ENCODE data around the gene PTCD2.
"Not testable (repeated sequence)": the region's sequence is repeated elsewhere in the genome, so short reads cannot be mapped to it uniquely, and the experiment has no call there.

The PTCD2 gene

DNA sequence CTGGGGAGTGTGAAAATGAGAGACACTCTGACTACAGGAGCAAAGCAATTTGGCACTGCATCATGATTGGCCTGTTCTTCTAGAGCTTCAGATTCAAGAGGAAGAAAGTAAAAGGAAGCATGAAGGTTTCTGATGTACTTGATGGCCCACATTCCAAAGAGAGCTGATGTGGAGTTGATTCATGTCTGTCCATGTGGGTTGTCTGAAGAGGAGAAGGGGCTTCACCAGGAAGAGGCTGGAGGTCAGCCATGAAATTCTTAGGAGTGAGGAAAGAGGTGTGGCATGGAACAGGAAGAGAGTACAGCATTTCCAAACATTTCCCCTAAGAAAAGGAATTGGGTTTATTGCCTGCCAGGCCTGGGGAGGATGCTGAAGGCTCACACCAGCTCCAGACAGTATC is 70.7 kb downstream of the PTCD2 start:
- H3K36me3 ChIP-seq (ENCODE audit: control insufficient read depth, insufficient read depth, low read length): no peaks in the 10 kb centered on the region
- H3K9me3 ChIP-seq (ENCODE audit: control insufficient read depth, insufficient read depth, low read length): no peaks in the 10 kb centered on the region
- H3K9ac ChIP-seq (ENCODE audit: low read depth, low read length): no peak overlapping the region
- H3K27me3 ChIP-seq (ENCODE audit: control insufficient read depth, insufficient read depth, low read length): no peaks in the 10 kb centered on the region
- H3K4me3 ChIP-seq (ENCODE audit: low read depth, low read length): no peak overlapping the region
- H3K4me1 ChIP-seq (ENCODE audit: control insufficient read depth, insufficient read depth, low read length): no peaks in the 10 kb centered on the region

DNA sequence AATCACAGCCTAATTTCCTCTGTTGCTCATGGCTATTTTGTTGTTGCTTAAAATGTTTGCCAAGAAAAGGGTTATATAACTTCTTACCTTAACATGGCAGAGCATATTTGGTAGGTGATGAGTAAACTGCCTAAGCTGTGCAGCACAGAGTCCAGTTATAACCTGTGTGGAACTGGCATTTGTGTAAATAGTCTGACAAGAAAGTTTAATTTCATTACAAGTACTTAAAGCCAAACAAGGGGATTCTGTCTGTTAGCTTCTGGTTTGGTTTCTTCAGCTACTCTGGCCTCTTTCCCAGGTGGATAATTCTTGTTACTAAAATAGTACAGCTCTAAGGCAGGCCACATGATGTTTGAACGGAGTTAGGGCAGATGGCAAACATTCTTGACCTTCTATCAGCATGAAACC is 72.2 kb downstream of the PTCD2 start:
- no peak overlapping the region for H3K4me3 ChIP-seq (ENCODE audit: low read depth, low read length)
- no peak overlapping the region for H3K9ac ChIP-seq (ENCODE audit: low read depth, low read length)
- H3K36me3 ChIP-seq (ENCODE audit: control insufficient read depth, insufficient read depth, low read length): no peaks in the 10 kb centered on the region
- no peaks in the 10 kb centered on the region for H3K27me3 ChIP-seq (ENCODE audit: control insufficient read depth, insufficient read depth, low read length)
- no peaks in the 10 kb centered on the region for H3K4me1 ChIP-seq (ENCODE audit: control insufficient read depth, insufficient read depth, low read length)
- H3K9me3 ChIP-seq (ENCODE audit: control insufficient read depth, insufficient read depth, low read length): no peaks in the 10 kb centered on the region

DNA sequence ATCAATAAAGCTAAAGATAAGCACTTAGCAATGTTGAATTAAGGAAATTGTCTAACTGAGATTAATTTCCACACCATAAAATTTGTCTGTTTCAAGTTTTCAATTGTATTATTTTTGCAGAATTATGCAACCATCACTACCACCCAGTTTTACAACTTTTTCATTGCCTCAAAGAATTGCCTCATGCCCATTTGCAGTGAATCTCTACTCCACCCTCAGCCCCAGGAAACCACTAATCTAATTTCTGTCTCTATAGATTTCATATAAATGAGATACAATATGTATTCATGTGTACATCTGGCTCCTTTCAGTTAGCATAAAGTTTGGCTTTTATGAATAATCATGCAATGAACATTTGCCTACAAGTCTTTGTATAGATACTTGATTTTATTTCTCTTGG is 72.9 kb downstream of the PTCD2 start:
- Histone ChIP-seq H3K27me3 (ENCODE audit: control insufficient read depth, insufficient read depth, low read length) (no peaks in the 10 kb centered on the region), H3K36me3 (ENCODE audit: control insufficient read depth, insufficient read depth, low read length) (no peaks in the 10 kb centered on the region), H3K9ac (ENCODE audit: low read depth, low read length) (no peak overlapping the region), H3K9me3 (ENCODE audit: control insufficient read depth, insufficient read depth, low read length) (no peaks in the 10 kb centered on the region), H3K4me1 (ENCODE audit: control insufficient read depth, insufficient read depth, low read length) (no peaks in the 10 kb centered on the region), H3K4me3 (ENCODE audit: low read depth, low read length) (no peak overlapping the region)

DNA sequence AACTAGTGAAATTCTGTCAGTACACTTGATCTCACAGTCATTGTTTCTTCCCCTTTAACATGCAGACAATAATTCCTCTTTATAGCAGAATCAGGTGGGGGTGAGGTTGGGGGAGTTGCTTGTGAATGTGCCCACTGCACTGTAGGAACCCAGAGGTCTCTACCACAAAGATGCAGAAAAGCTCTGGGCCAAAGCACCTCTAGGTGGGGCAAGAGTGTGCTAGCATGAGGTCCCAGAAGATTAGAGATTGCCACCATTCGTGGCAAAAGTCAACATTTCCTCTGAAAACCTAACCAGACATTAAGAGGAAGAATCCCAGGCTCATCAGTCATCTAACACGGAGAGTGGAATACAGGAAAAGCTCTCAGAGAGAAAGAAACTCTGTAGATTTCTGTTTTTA is 74.5 kb downstream of the PTCD2 start:
- Histone ChIP-seq H3K4me1 (ENCODE audit: control insufficient read depth, insufficient read depth, low read length) (no peaks in the 10 kb centered on the region), H3K4me3 (ENCODE audit: low read depth, low read length) (no peak overlapping the region), H3K27me3 (ENCODE audit: control insufficient read depth, insufficient read depth, low read length) (no peaks in the 10 kb centered on the region), H3K36me3 (ENCODE audit: control insufficient read depth, insufficient read depth, low read length) (no peaks in the 10 kb centered on the region), H3K9ac (ENCODE audit: low read depth, low read length) (no peak overlapping the region), H3K9me3 (ENCODE audit: control insufficient read depth, insufficient read depth, low read length) (no peaks in the 10 kb centered on the region)

DNA sequence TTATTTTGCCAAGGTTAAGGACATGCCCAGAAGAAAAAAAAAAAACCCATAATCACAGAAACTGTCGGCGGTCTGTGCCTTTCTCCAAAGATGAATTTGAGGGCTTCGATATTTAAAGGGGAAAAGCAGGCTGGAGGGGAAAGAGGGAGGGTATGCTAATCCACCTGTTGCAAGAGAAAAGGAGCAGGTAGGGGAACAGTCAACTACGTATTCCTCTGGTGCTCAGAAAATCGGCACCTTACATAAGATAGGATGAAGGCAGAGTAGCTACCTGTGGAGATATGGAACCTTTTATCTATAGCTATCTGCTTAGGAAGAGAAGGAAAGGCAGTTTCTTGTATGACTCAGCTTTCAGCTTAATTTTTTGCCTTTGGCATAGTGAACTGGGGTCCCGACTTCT is 77.7 kb downstream of the PTCD2 start:
- H3K27me3 ChIP-seq (ENCODE audit: control insufficient read depth, insufficient read depth, low read length): no peaks in the 10 kb centered on the region

DNA sequence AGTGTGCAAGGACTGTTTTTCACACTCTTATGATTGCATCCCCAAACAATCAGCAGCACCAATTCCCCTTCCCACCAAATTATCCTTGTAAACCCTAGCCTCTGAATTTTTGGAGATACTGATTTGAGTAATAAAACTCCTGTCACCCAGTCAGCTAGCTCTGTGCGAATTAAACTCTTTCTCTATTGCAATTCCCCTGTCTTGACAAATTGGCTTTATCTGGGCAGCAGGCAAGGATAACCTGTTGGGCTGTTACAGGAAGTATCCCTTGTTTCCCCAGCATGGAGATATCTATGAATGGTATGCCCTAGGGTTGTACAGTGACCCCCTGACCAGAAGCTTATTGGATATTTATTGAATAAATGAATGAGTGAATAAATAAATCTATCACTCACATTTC is 80.8 kb downstream of the PTCD2 start:
- no peak overlapping the region for H3K4me3 ChIP-seq (ENCODE audit: low read depth, low read length)
- no peaks in the 10 kb centered on the region for H3K27me3 ChIP-seq (ENCODE audit: control insufficient read depth, insufficient read depth, low read length)
- no peaks in the 10 kb centered on the region for H3K36me3 ChIP-seq (ENCODE audit: control insufficient read depth, insufficient read depth, low read length)
- no peaks in the 10 kb centered on the region for H3K4me1 ChIP-seq (ENCODE audit: control insufficient read depth, insufficient read depth, low read length)
- H3K9ac ChIP-seq (ENCODE audit: low read depth, low read length): no peak overlapping the region
- no peaks in the 10 kb centered on the region for H3K9me3 ChIP-seq (ENCODE audit: control insufficient read depth, insufficient read depth, low read length)

More for the DNA sequence above, 77.7 kb downstream of the PTCD2 start:
- no peaks in the 10 kb centered on the region for H3K4me1 ChIP-seq (ENCODE audit: control insufficient read depth, insufficient read depth, low read length)
- H3K4me3 ChIP-seq (ENCODE audit: low read depth, low read length): no peak overlapping the region
- H3K9ac ChIP-seq (ENCODE audit: low read depth, low read length): no peak overlapping the region
- H3K36me3 ChIP-seq (ENCODE audit: control insufficient read depth, insufficient read depth, low read length): no peaks in the 10 kb centered on the region
- no peaks in the 10 kb centered on the region for H3K9me3 ChIP-seq (ENCODE audit: control insufficient read depth, insufficient read depth, low read length)

DNA sequence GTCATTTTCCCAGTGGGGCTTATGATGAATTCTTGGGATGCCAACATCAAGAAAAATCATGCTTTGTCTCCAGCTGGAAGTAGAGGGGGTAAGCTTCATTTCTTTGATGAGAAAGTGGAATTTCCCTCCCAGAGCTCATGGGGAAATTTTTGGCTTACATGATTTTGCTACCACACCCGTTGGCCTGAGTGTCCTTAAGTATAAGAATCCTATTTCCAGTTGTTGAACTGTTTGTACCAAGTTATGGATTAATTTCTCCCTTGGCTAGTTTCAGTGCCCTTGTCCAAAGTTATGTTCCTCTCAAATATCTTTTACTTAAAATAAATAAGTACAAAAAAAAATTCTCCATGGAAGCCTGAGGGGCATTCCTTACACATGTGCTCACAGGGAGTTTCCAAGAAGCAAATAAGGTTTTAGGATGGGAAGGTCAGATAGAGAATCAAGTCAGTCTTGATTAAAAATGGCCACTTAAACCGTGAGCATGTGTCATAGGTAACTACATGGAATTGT is 82.3 kb downstream of the PTCD2 start:
- Histone ChIP-seq H3K9ac (ENCODE audit: low read depth, low read length) (no peak overlapping the region), H3K9me3 (ENCODE audit: control insufficient read depth, insufficient read depth, low read length) (no peaks in the 10 kb centered on the region), H3K4me3 (ENCODE audit: low read depth, low read length) (no peak overlapping the region), H3K4me1 (ENCODE audit: control insufficient read depth, insufficient read depth, low read length) (no peaks in the 10 kb centered on the region), H3K27me3 (ENCODE audit: control insufficient read depth, insufficient read depth, low read length) (no peaks in the 10 kb centered on the region), H3K36me3 (ENCODE audit: control insufficient read depth, insufficient read depth, low read length) (no peaks in the 10 kb centered on the region)

DNA sequence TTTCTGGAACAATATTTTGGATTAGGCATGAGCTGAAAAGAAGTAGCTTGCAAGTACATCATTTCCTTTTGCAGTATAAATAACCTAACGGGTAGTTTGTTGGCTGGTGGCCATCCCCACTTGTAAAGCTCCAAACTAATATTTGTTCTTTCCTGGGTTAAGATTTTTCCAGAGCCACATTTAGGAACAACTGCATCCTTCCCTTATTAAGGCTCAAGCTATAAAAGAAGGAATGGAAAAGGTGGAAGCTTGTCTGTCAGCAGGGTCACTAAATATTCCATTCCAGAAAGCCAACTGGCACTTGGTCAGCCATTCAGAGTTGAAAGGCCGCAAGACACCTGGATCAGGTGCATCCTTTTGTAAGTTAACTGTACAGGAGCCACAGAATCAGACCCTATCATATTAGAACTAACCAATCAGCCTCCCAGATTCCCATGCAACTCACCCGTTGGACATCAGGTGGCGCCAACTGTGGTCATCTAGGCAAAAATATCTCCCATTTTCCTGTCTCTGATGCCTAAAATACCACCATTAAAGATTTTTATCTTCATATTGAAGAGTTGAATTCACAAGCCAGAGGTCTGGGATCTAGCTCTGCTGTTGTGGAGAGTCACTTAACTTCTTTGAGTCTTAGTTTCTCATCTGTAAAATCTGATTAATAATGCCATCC is 82.9 kb downstream of the PTCD2 start:
- H3K4me1 ChIP-seq (ENCODE audit: control insufficient read depth, insufficient read depth, low read length): no peaks in the 10 kb centered on the region
- no peak overlapping the region for H3K9ac ChIP-seq (ENCODE audit: low read depth, low read length)
- H3K9me3 ChIP-seq (ENCODE audit: control insufficient read depth, insufficient read depth, low read length): no peaks in the 10 kb centered on the region
- no peak overlapping the region for H3K4me3 ChIP-seq (ENCODE audit: low read depth, low read length)
- H3K27me3 ChIP-seq (ENCODE audit: control insufficient read depth, insufficient read depth, low read length): no peaks in the 10 kb centered on the region
- no peaks in the 10 kb centered on the region for H3K36me3 ChIP-seq (ENCODE audit: control insufficient read depth, insufficient read depth, low read length)

DNA sequence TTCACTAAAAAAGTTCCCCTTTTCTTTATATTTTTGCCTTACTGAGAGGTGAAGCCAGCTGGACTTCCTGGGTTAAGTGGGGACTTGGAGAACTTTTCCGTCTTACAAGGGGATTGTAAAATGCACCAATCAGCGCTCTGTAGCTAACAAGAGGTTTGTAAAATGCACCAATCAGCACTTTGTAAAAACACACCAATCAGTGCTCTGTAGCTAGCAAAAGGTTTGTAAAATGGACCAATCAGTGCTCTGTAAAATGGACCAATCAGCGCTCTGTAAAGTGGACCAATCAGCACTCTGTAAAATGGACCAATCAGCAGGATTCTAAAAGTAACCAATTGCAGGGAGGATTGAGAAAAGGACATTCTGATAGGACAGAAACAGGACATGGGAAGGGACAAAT is 84.6 kb downstream of the PTCD2 start:
- H3K9ac ChIP-seq (ENCODE audit: low read depth, low read length); H3K36me3 ChIP-seq (ENCODE audit: control insufficient read depth, insufficient read depth, low read length); H3K9me3 ChIP-seq (ENCODE audit: control insufficient read depth, insufficient read depth, low read length); H3K27me3 ChIP-seq (ENCODE audit: control insufficient read depth, insufficient read depth, low read length); H3K4me1 ChIP-seq (ENCODE audit: control insufficient read depth, insufficient read depth, low read length); H3K4me3 ChIP-seq (ENCODE audit: low read depth, low read length): not testable (repeated sequence)

DNA sequence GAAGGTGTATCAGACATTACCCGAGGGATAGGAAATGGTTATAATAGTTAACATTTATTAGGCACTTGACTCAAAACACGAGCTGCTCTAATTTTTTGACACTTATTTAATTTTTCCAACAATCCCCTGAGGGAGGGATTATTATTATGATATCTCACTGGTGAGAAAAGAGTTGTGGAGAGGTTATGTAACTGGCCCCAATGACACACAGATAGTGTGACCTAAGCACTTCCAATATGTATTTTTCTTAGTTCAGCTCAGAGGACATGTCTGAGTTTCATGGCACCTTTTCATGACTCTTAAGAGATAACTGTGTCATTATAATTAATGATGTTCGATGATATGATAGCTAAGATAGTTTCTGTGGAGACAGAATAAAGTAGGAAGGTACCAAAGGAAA is 86.9 kb downstream of the PTCD2 start:
- H3K4me1 ChIP-seq (ENCODE audit: control insufficient read depth, insufficient read depth, low read length): no peaks in the 10 kb centered on the region
- no peak overlapping the region for H3K4me3 ChIP-seq (ENCODE audit: low read depth, low read length)
- H3K36me3 ChIP-seq (ENCODE audit: control insufficient read depth, insufficient read depth, low read length): no peaks in the 10 kb centered on the region
- no peaks in the 10 kb centered on the region for H3K27me3 ChIP-seq (ENCODE audit: control insufficient read depth, insufficient read depth, low read length)
- no peak overlapping the region for H3K9ac ChIP-seq (ENCODE audit: low read depth, low read length)
- H3K9me3 ChIP-seq (ENCODE audit: control insufficient read depth, insufficient read depth, low read length): no peaks in the 10 kb centered on the region

DNA sequence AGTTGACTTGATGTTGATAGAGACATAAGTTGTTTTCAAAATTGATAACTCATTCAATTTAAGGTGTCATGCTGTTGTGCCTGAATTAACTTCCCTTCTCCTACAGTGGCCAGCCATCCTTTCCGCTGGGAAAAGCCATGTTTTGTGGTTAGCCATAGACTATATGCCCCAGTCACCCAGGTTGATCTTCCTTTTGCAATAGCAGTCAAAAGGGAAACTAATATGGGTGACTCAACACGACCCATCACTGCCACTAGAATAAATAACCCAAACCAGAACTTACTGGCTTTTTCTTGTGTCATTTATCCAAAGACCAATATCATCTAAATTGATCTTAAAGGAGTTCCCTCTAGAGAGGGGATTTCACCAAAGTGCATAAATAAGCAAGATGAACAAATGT is 87.4 kb downstream of the PTCD2 start:
- no peak overlapping the region for H3K4me3 ChIP-seq (ENCODE audit: low read depth, low read length)
- no peaks in the 10 kb centered on the region for H3K4me1 ChIP-seq (ENCODE audit: control insufficient read depth, insufficient read depth, low read length)
- H3K27me3 ChIP-seq (ENCODE audit: control insufficient read depth, insufficient read depth, low read length): no peaks in the 10 kb centered on the region
- no peak overlapping the region for H3K9ac ChIP-seq (ENCODE audit: low read depth, low read length)
- H3K9me3 ChIP-seq (ENCODE audit: control insufficient read depth, insufficient read depth, low read length): no peaks in the 10 kb centered on the region
- H3K36me3 ChIP-seq (ENCODE audit: control insufficient read depth, insufficient read depth, low read length): no peaks in the 10 kb centered on the region

DNA sequence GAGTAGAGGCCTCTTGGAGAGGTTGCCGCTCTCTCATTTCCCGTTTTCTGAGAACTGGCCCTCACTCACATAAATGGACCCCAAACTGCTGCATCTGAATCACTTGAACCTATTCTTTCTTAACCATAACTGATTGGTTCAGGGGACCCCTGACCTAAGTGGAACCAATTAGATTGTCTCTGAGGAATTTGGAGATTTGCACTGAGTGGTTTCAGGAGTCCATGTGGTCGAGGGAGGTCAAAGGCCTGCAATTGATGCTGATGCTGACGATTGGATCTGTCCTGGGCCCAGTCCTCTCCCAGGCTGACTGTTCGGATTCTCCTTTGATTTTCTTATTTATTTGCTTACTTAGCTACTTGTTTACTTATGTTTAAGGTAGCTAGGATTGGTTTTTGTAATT is 88.0 kb downstream of the PTCD2 start:
- Histone ChIP-seq H3K36me3 (ENCODE audit: control insufficient read depth, insufficient read depth, low read length) (no peaks in the 10 kb centered on the region), H3K27me3 (ENCODE audit: control insufficient read depth, insufficient read depth, low read length) (no peaks in the 10 kb centered on the region), H3K9me3 (ENCODE audit: control insufficient read depth, insufficient read depth, low read length) (no peaks in the 10 kb centered on the region), H3K4me3 (ENCODE audit: low read depth, low read length) (no peak overlapping the region), H3K4me1 (ENCODE audit: control insufficient read depth, insufficient read depth, low read length) (no peaks in the 10 kb centered on the region), H3K9ac (ENCODE audit: low read depth, low read length) (no peak overlapping the region)
